Loucy (cell line): Measurements from ENCODE around the gene PPFIBP2.

Experiments used
- H2AFZ ChIP-seq: fragments of 200-600 bp; sonication (generic); 2 replicates; pipeline ENCODE4 v1.6.0; 2016; ENCODE audit warnings: antibody characterized with exemption, mild to moderate bottlenecking, low read length, moderate library complexity
- H3F3A ChIP-seq: fragments of 200-600 bp; 2 replicates; pipeline ENCODE4 v1.6.0; 2016; ENCODE audit warnings: antibody characterized with exemption, low read depth, mild to moderate bottlenecking
- H3K27me3 ChIP-seq: fragments of 200-600 bp; sonication (generic); 2 replicates; pipeline ENCODE4 v1.6.1; 2014; ENCODE audit warnings: low read length, mild to moderate bottlenecking; ENCODE audit not compliant: insufficient read depth, poor library complexity, severe bottlenecking
- H3K36me3 ChIP-seq: fragments of 200-600 bp; sonication (generic); 2 replicates; pipeline ENCODE4 v1.6.1; 2016; ENCODE audit warnings: low read length; ENCODE audit not compliant: insufficient read depth
- H3K4me1 ChIP-seq: fragments of 200-600 bp; sonication (generic); 2 replicates; pipeline ENCODE4 v1.5.1; 2014; ENCODE audit warnings: low read length, mild to moderate bottlenecking; ENCODE audit not compliant: insufficient read depth, poor library complexity, severe bottlenecking
- H3K4me2 ChIP-seq: fragments of 200-600 bp; sonication (generic); 2 replicates; pipeline ENCODE4 v1.6.0; 2014; ENCODE audit warnings: antibody characterized with exemption, low read length, low read depth, mild to moderate bottlenecking; ENCODE audit not compliant: poor library complexity, severe bottlenecking
- H3K4me3 ChIP-seq: fragments of 200-600 bp; sonication (generic); 2 replicates; pipeline ENCODE4 v1.5.1; 2014; ENCODE audit warnings: low read length, mild to moderate bottlenecking, mixed read lengths; ENCODE audit not compliant: poor library complexity, severe bottlenecking
- H3K79me2 ChIP-seq: fragments of 200-600 bp; sonication (generic); 2 replicates; pipeline ENCODE4 v1.6.1; 2014; ENCODE audit warnings: low read length; ENCODE audit not compliant: insufficient read depth
- H3K9ac ChIP-seq: fragments of 200-600 bp; sonication (generic); 2 replicates; pipeline ENCODE4 v1.6.0; 2014; ENCODE audit warnings: mild to moderate bottlenecking, low read depth, low read length, moderate library complexity; ENCODE audit not compliant: poor library complexity, severe bottlenecking
- H3K9me2 ChIP-seq: fragments of 200-600 bp; sonication (generic); replicated peaks from 2 replicates; pipeline ENCODE4 v1.6.1; 2016; ENCODE audit warnings: low read depth, low read length, mixed read lengths
- H3K9me3 ChIP-seq: fragments of 200-600 bp; sonication (generic); 2 replicates; pipeline ENCODE4 v1.6.1; 2014; ENCODE audit warnings: mild to moderate bottlenecking, antibody characterized with exemption, low read length, low read depth; ENCODE audit not compliant: insufficient read depth
- H4K20me1 ChIP-seq: fragments of 200-600 bp; sonication (generic); 2 replicates; pipeline ENCODE4 v1.6.0; 2014; ENCODE audit warnings: antibody characterized with exemption, low read length, mild to moderate bottlenecking; ENCODE audit not compliant: insufficient read depth, poor library complexity, severe bottlenecking
- EZH2phosphoT487 ChIP-seq: fragments of 200-600 bp; IDR thresholded peaks from 2 replicates; pipeline ENCODE4 v1.6.1; 2018; ENCODE audit warnings: antibody characterized with exemption, mild to moderate bottlenecking, moderate library complexity, borderline replicate concordance
- TF ChIP-seq, protein P1 (sequence below): fragments of 200-600 bp; sonication (generic); conservative IDR thresholded peaks from 2 replicates; pipeline ENCODE4 v1.5.1; 2014; ENCODE audit warnings: mild to moderate bottlenecking, antibody characterized with exemption, low read length

PPFIBP2 gene

DNA sequence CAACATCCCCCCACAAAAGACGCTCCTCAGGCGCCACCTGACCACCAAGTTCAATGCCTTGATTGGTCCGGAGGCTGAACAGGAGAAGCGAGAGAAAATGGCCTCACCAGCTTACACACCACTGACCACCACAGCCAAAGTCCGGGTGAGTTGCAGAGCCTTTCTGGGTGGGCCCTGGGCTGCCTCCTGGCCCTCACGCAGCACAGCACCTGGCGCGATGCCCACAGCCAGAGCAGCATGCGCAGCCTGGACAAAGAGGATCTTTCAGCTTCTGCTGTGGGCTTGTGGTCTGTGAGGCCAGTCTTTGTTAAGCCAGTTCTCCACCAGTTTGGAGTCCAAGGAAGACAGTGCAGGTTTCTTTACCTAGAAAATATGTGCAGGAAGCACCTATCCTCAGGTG is 137.9 kb downstream of the PPFIBP2 start:
- Histone ChIP-seq H3K9me2 (no peaks in the 10 kb centered on the region), H3F3A (no peaks in the 10 kb centered on the region), H3K4me2 (no peak overlapping the region), H3K27me3 (no peaks in the 10 kb centered on the region), H3K9me3 (no peaks in the 10 kb centered on the region), H3K9ac (no peak overlapping the region), H3K4me3 (no peak overlapping the region), H4K20me1 (no peaks in the 10 kb centered on the region), H3K36me3 (no peaks in the 10 kb centered on the region), H3K79me2 (no peaks in the 10 kb centered on the region), H3K4me1 (no peaks in the 10 kb centered on the region), H2AFZ (no peak overlapping the region)
- no peak for TF ChIP-seq EZH2phosphoT487
- TF ChIP-seq, protein P1, sequence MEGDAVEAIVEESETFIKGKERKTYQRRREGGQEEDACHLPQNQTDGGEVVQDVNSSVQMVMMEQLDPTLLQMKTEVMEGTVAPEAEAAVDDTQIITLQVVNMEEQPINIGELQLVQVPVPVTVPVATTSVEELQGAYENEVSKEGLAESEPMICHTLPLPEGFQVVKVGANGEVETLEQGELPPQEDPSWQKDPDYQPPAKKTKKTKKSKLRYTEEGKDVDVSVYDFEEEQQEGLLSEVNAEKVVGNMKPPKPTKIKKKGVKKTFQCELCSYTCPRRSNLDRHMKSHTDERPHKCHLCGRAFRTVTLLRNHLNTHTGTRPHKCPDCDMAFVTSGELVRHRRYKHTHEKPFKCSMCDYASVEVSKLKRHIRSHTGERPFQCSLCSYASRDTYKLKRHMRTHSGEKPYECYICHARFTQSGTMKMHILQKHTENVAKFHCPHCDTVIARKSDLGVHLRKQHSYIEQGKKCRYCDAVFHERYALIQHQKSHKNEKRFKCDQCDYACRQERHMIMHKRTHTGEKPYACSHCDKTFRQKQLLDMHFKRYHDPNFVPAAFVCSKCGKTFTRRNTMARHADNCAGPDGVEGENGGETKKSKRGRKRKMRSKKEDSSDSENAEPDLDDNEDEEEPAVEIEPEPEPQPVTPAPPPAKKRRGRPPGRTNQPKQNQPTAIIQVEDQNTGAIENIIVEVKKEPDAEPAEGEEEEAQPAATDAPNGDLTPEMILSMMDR, result no peak

- no peaks in the 10 kb centered on the region for H3K4me1 ChIP-seq
- no peak overlapping the region for H3K9ac ChIP-seq
- H3F3A ChIP-seq, result no peaks in the 10 kb centered on the region
- no peak overlapping the region for H3K4me3 ChIP-seq
- H3K4me2 ChIP-seq, result no peak overlapping the region
- no peaks in the 10 kb centered on the region for H3K27me3 ChIP-seq
- H2AFZ ChIP-seq, result no peak overlapping the region
- H3K9me2 ChIP-seq, result no peaks in the 10 kb centered on the region
- no peaks in the 10 kb centered on the region for H3K79me2 ChIP-seq
- no peaks in the 10 kb centered on the region for H4K20me1 ChIP-seq
- no peaks in the 10 kb centered on the region for H3K9me3 ChIP-seq
- no peaks in the 10 kb centered on the region for H3K36me3 ChIP-seq
- TF ChIP-seq, protein P1, result no peak
- no peak for TF ChIP-seq EZH2phosphoT487
Observed at GRCh38 chr11:7654195-7654705, 140.5 kb downstream of the PPFIBP2 start.

DNA sequence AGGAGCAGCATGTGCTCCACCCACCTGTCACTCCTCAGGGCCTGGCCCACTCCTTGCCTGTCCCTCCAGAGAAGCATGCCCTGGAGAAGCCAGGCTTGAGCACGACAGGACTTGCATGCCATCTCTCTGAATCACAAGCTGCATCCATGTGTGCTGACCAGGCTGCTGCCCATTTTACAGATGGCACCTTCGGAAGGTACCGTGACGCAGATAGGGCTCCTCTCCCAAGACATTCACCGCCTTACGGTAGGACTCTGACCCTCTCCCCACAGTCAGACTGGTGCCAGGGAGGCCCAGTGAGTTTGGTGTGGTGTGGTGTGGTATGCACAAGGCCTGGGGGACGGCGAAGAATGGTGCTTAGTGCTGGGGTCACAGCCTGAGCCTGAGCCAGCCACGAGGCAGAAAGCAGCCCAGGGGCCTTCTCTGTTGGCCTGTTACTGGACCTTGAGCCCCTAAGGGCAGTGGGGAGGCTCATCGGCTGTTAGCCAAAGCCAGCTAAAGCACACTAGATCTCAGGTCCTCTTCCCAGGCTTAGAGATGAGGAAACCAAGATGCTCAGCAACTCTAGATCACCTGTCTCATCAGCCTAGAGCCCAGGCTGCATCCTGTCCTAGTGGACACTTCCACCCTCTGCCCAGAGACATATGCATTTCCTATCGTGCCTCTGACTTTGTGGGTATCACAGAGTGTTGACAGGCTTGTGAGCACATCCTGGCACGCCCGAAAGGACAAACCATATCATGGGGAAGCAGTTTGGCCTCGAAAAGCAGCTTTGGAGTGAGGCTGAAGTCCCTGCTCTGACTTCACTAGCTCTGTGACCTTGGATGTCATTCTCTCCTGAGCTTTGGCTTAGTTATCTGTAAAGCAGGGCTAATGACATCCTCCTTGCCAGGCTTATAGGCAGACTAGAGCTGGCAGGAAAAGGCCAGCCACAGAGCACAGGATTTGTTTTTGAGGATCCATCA is 141.7 kb downstream of the PPFIBP2 start:
- no peaks in the 10 kb centered on the region for H4K20me1 ChIP-seq
- no peaks in the 10 kb centered on the region for H3K79me2 ChIP-seq
- H3K4me3 ChIP-seq, result no peak overlapping the region
- H2AFZ ChIP-seq, result no peak overlapping the region
- H3K9ac ChIP-seq, result no peak overlapping the region
- H3K4me2 ChIP-seq, result no peak overlapping the region
- no peaks in the 10 kb centered on the region for H3K27me3 ChIP-seq
- no peaks in the 10 kb centered on the region for H3F3A ChIP-seq
- H3K9me3 ChIP-seq, result no peaks in the 10 kb centered on the region
- TF ChIP-seq, protein P1, result no peak
- no peak for TF ChIP-seq EZH2phosphoT487
- H3K4me1 ChIP-seq, result no peaks in the 10 kb centered on the region
- H3K9me2 ChIP-seq, result no peaks in the 10 kb centered on the region
- no peaks in the 10 kb centered on the region for H3K36me3 ChIP-seq
